HG02571 (cell line): ENCODE data around the gene PATE4.
"Not testable (repeated sequence)": the region's sequence is repeated elsewhere in the genome, so short reads cannot be mapped to it uniquely, and the experiment has no call there.

Source experiments
- ATAC-seq: cut with Tn5 transposase; IDR thresholded peaks from one replicate; pipeline ENCODE4 v1.9.1; 2021; ENCODE audit warnings: mild to moderate bottlenecking, moderate library complexity; ENCODE audit not compliant: unreplicated experiment

Gene PATE4, protein sequence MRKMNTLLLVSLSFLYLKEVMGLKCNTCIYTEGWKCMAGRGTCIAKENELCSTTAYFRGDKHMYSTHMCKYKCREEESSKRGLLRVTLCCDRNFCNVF

DNA sequence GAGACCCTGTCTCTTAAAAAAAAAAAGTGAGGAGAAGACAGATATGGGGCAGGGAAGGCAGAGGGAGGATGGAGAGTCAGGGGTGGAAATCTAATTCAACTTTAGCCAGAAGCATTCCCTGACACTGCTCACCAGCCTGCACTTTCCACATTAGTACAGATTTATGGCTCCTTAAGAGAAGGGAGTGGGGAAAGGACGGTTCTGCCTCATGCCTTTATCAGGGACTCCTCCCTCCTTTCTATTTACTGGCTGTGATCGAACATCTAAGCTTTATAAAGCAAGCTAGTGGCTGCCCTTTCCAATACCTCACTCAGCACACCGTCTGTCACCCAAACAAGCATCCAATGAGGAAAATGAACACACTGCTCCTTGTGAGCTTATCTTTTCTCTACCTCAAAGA is at the start of gene PATE4:
TSS of gene PATE4 (plus strand) at position 301 of the 400 bp plus-strand sequence. CDS start at position 345, 44 bp downstream.
- ATAC-seq = no peak

DNA sequence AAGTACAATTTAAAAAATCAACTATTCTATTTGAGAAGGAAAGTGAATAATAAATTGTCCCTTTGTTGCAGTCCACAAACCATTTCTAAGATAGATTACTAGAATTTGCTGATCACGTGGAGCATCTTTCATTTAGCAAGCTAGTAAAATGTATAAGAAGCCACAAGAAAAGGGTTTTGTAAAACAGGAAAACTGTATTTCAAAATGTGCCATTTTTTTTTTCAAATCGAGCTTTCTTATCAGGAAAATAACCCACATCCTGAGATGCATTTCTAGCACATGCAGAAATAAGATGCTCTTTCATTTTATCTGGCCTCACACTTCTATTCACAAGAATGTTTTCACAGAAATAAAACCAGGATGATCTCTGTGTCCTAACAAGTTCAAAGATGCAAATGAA is 48.4 kb upstream of the PATE4 start:
- no peak for ATAC-seq

DNA sequence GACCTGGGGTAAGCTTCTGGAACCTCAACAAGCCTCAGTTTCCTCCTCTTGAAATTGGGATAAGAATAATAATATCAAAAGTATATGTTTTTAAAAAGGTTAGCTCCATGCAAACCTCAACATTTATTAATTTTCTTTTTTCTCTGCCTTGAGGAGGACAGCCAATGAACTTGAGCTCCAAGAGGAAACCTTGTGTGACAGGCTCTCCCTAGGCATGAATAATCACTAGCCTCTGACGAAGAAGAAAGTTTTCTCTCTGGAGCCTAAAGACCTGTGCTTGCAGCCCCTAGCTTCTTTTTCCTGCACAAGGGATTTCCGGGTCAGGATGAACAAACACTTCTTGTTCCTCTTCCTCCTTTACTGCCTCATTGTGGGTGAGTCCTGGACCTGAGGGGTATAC is 45.3 kb upstream of the PATE4 start, which contains the start of gene PATE3:
TSS of gene PATE3 (plus strand) at position 301 of the 400 bp plus-strand sequence. CDS start at position 326, 25 bp downstream.
- no peak for ATAC-seq

DNA sequence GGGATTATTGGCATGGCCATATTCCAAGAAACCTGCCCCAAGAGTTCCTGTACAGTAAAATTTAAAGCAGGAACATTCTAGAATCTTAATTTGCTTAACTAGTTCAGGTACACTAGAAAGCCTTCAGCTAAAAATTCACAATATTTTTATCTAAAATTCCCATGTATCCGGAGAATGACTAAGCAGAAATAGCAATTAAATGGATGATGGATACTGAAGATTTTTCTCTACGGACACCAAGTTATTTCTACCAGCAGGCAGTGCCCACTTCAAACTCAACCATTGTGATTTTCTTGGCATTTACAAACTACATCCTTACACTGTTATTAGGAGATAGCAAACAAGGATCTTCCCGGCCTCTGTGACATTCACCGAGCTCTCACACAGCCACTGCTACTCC is 42.3 kb upstream of the PATE4 start:
- no peak for ATAC-seq

DNA sequence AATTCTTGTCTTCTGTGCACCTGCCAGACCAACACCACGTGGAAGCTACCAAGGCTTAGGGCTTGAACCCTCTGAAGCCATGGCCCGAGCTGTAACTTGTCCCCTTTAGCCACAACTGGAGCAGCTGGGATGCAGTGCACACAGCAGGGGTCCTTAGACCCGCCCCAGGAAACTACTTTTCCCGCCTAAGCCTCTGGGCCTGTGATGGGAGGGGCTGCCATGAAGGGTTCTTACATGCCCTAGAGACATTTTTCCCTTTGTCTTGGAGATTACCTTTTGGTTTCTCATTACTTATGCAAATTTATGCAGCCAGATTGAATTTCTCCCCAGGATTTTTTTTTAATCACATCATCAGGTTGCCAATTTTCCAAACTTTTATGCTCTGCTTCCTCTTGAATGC is 35.5 kb upstream of the PATE4 start:
- no peak for ATAC-seq

DNA sequence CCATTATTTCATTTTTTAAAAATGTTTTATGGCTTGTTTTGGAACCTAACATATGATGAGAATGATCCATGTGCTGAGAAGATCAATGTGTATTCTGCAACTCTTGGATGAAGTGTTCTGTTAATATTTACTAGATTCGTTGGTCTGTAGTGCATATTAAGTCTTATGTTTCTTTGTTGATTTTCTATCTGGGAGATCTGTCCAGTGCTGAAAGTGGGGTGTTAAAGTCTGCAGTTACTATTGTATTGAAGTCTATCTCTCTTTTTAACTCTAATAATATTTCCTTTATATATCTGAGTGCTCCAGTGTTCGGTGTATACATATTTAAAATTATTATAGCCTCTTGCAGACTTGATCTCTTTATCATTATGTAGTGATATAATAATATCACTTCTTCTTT is 33.3 kb upstream of the PATE4 start:
- ATAC-seq = no peak

DNA sequence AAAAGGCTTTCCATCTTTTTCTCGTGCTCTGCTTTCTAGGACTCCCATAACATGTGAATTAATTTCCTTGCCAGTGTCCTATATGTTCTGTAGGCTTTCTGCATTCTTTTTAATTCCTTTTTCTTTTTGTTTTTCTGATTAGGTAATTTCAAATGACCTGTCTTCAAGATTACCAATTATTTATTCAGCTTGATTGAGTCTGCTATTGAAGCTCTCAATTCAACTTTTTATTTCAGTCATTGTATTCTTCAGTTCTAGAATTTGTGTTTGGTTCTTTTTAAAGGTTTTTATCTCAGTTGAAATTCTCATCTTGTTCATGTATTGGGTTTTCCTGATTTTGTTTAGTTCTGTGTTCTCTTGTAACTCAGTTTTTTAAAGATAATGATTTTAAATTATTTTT is 30.7 kb upstream of the PATE4 start:
- ATAC-seq = no peak

DNA sequence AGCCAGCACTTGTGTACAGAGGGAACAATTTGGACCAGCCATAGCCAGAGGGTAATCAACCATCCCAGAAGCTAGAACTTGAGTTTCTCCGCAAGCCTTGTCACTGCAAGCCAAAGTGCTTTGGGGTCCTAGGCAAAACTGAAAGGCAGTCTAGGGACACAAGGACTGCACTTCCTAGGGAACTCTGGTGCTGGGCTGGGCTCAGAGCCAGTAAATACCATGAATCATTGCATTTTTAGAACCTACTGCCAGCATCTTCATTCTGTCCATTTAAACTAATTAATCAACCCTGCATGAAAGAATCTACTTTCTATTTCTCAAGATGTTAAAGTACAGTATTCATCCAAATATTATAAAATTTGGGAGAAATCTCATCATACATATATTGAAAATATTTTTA is 25.2 kb upstream of the PATE4 start:
- no peak for ATAC-seq

DNA sequence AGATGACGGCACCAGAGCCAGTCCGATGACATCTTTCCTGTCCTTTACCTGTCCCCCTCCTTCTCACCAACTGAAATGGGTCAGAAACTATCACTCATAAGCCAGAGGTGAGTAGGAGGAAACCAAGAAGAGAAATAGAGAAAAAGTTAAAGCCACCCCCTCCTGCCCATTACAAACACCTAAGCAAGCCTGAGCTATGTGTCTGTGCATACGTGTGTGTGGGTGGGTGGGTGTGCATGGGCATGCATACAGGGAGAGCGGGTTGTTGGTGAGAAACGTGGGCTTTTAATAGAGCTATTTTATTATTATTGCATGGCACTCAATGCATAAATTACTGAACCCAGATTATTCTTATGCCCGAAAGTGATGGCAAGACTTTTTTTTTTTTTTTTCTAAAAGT is 2.6 kb downstream of the PATE4 start:
- ATAC-seq = no peak

DNA sequence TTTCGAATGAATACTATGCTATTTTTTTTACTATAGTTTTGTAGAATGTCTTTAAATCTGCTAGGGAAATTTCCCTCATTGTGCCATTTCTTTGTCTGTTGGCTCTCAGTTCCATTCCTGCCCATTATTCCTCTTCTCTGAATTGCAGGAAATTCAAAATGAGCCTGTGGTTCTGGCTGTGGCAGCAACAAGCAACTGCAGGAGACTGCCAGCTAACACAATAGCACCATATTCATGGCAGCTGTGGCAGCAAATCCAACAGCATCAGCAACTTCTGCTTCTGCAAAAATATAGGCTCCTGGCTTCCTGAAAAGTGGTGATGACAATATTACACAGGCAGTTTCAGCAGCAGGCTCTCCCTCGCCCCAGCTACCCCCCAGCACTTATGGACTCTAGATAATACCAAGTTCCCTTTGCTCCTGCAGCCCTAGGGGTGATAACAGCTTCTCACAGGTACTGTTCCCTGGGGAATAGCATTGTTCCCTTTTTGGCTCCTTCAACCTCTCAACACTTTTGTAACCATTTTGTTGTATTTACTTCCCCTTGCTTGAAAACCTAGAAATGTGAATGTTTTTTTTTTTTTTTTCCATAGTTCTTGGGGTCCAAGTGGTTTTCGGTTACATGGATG is 9.3 kb downstream of the PATE4 start:
- ATAC-seq = no peak

DNA sequence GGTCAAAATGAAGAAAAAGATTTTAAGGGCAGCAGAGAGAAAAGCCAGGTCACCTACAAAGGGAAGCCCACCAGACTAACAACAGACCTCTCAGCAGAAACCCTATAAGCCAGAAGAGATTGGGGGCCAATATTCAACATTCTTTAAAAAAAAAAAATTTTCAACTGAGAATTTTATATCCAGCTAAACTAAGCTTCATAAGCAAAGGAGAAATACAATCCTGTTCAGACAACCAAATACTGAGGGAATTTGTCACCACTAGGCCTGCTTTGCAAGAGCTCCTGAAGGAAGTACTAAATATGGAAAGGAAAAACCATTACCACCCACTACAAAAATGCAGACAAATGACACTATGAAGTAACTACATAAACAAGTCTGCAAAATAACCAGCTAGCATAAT is 13.1 kb downstream of the PATE4 start:
- ATAC-seq = no peak

DNA sequence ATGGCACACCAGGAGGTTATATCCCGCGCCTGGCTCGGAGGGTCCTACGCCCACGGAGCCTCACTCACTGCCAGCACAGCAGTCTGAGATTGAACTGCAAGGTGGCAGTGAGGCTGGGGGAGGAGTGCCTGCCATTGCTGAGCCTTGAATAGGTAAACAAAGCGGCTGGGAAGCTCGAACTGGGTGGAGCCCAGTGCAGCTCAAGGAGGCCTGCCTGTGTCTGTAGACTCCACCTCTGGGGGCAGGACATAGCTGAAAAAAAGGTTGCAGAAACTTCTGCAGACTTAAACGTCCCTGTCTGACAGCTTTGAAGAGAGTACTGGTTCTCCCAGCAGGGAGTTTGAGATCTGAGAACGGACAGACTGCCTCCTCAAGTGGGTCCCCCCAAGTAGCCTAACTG is 24.6 kb downstream of the PATE4 start:
- not testable (repeated sequence) for ATAC-seq

DNA sequence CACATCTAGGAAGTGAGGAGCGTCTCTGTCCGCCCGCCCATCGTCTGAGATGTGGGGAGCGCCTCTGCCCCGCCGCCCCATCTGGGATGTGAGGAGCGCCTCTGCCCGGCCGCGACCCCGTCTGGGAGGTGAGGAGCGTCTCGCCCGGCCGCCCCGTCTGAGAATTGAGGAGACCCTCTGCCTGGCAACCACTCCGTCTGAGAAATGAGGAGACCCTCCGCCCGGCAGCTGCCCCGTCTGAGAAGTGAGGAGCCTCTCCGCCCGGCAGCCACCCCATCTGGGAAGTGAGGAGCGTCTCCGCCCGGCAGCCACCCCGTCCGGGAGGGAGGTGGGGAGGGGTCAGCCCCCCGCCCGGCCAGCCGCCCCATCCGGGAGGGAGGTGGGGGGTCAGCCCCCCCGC is 29.7 kb downstream of the PATE4 start:
- not testable (repeated sequence) for ATAC-seq

DNA sequence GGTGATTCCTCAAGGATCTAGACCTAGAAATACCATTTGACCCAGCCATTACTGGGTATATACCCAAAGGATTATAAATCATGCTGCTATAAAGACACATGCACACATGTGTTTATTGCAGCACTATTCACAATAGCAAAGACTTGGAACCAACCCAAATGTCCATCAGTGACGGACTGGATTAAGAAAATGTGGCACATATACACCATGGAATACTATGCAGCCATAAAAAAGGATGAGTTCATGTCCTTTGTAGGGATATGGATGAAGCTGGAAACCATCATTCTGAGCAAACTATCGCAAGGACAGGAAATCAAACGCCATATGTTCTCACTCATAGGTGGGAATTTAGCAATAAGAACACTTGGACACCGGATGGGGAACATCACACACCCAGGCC is 32.2 kb downstream of the PATE4 start:
- ATAC-seq = not testable (repeated sequence)

DNA sequence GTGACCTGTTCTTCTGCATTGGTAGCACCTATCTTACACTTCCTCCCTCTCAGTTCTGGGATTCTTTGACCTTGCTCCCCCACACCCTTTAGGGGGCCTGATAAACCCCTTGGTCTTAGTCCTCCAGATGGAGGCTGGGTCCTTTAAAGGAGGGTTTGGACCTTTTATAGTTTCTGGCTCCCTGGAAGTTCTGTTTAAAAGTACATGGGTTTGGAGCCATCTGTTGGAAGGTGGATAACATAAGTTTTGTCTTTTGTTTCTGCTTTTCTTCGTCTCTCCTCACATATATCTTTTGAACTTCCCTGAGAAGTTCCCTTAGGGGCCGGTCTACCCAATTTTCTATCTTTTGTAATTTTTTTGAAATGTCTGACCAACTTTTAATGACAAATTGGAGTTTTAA is 36.4 kb downstream of the PATE4 start:
- no peak for ATAC-seq

DNA sequence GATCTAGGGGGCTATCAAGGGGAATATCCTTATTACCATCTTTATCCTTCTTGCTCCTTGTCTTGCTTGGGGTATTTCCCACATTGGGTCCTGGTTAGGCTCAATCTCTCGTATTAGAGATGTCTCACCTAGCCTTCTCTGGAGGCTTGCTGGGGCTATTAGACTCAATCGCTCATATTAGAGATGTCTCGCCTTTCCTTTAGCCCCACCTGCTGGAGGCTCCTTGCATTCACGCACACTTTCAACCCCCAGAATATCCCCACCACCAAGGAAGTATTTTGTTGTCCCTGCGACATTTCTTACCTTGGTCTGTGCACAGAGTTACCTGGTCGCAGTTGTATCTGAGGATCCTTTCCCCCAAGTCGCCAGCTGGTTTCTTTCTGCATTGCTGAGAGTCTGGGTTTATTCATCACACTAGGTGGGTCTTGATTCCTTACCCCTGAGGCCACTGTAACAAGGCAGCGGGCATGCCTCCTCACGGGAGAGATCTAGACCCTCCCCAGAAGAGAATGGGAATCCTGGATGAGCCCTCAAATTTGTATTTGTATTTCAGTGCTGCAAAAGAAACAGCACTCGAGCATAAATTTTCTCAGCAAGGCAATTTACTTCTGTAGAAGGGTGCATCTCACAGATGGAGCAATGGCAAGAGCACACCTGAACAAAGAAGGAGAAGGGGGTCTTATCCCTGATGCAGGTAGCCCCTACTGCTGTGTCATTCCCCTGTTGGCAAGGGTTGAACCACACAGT is 38.4 kb downstream of the PATE4 start:
- ATAC-seq = no peak

DNA sequence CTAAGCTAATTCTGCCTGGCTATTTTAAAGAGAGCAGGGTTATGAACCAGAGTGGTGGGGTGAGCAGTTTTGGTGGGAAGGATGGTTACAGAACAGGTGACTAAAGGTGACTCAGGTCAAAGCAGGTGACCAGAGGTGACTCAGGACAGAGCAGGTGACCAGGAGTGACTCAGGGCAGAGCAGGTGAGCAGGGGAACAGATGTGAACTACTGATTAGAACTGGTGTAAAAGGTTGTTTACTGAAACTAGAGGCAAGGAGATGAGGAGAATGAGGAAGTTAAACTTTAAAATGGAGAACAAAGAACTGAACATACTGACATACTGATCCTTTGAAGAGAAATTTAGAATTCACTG is 39.0 kb downstream of the PATE4 start:
- no peak for ATAC-seq

DNA sequence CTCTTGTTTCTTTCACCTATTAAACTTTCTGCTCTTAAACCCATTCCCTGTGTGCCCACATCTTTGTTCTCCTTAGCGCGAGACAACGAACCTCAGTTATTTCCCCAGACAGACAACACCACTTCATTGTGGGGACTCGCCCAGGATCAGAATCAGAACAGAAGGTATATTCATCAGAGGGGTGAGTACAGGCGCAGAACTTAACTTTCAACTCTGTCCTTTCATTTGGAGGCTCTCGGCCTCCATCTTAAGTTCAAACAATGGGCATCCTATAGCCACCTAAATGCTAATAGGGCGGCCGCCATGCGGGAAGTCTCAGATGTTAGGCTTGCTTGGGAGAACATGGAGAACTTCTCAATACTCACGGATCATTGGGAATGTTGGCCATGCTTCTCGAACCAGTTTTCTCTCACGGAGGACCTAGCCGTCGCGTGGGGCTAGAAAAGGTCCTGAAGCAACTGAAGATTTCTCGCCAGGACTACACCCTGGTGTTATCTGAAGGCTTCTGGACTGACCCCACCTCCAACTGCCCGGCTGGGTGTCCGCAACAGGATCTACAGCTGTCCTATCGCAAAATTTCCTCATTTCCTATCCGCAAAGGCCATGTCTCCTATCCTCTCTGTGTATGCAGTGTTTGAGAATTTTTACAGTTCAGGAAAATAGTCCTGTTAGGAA is 40.9 kb downstream of the PATE4 start:
- ATAC-seq = no peak

DNA sequence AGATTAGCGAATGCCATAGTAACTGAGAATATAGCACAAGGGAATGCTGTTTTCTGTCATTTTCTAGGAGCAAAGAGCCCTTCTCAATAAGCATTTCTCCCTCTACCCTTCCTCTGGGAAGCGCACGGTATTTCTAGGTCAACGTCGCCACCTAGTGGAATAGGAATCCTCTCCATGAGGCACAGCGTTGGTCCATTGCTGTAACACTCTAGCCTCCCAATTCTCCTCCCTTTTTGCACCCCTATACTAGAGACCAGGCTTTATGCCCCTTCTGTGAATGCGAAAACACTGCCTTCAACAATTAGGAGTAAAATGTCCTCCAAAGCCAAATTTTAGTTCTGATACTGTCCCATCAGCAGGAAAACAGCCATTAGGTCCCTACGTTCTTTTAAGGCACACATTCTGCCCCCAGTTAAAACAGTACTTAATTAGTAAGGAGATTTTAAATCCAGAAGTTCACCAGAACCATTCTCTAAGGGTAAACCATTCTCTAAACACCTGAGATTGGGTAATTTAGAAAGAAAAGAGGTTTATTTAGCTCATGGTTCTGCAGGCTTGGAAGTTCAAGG is 41.5 kb downstream of the PATE4 start:
- ATAC-seq = no peak

DNA sequence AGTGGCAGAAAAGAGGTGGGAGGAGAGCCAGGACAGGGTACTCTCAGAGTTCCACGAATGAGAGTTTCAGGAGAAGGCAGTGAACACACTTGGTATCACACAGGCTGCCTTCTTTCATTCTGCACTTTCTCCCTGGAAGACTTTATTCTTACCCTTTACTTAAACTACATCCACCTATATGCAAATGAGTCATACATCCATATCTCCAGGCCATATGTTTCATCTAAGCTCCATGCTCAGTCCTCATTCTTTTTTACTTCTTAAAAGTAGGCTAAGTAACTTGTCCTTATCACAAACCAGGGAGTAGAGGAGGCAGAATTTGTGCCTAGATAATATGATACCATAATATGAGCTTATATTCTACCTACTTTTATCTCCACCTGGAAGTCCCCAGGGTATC is 48.2 kb downstream of the PATE4 start:
- ATAC-seq = no peak

DNA sequence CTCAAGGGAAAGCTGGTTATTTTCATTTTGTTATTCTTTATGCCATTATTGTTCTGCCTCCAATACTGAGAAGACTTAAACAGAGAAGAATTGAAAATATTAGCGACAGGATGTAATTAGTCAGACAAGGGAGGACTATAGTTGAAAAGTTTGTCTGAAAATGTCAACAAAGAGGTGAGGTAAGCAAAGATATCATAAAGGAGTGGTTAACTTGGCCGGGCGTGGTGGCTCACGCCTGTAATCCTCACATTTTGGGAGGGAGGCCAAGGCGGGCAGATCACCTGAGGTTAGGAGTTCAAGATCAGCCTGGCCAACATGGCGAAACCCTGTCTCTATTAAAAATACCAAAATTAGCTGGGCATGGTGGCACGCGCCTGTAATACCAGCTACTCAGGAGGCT is 50.3 kb downstream of the PATE4 start:
- ATAC-seq = no peak

DNA sequence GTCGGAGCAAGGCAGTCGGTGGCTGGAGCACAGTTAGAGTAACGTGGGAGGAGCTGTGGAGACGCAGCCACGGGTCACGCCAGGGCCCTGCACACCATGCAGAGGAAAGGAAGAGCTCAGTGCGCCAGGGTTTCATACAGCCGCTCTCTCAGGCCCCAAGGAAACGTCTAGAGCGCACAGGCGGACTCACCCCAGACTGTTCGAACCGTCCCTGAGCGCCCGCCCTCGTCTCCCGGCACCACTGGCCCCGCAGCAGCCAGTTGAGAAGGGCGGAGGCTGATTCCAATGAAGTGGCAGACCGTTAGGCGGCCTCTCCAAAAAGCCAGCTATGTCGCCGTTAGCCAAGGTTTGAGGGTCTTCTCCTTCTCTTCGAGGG is 53.9 kb downstream of the PATE4 start:
- ATAC-seq = peak; percentile 40
